Endothelial cell of umbilical vein (primary cell): Measurements from ENCODE around the gene ZNF711. TPM values are rescaled to one million over a fixed set of nuclear protein-coding genes. Genes with fewer than 3 reads are reported as not detected.

Source experiments
- polyA plus RNA-seq, 4 experiments: library from polyadenylated mRNA; depleted of rRNA in 3 of 4; stranded (reverse) in 3 of 4; unstranded in 1 of 4; fragments of >200 nt; gene quantifications; 2 replicates each; pipeline versions ENCODE4 v1.2.1 to v1.2.3, GENCODE V29; 2011 to 2012; ENCODE audit warnings: missing spikeins in 1 of 4
- total RNA-seq: library from RNA; stranded (reverse); gene quantifications from 2 replicates; pipeline ENCODE4 v1.2.3, GENCODE V29; 2021

ZNF711 gene
- total and polyA plus RNA-seq, 2 donors (not counting 3 experiments of a cell fraction or from before 2014, with no cell fraction given) = 2.2 to 5.0 TPM

Other genes starting within 250 kb of the ZNF711 start
- 16.4 and 17.4 TPM in 2 replicates for gene APOOL, start 240.1 kb upstream of the ZNF711 start, total RNA-seq
- 2.4 and 3.4 TPM in 2 replicates for gene APOOL, start 240.1 kb upstream of the ZNF711 start, polyA plus RNA-seq
- not detected in 2 replicates for gene SATL1, start 212 bp upstream of the ZNF711 start, total RNA-seq
- gene SATL1, start 212 bp upstream of the ZNF711 start, polyA plus RNA-seq = not detected in 2 replicates
- 0.20 TPM in 1 of 2 replicates, not detected in the other for gene POF1B, start 135.7 kb downstream of the ZNF711 start, total RNA-seq
- not detected in 2 replicates for gene POF1B, start 135.7 kb downstream of the ZNF711 start, polyA plus RNA-seq